Thymus (tissue), 11 donors: ENCODE measurements around the gene BROX. TPM values are rescaled to one million over a fixed set of nuclear protein-coding genes. Genes with fewer than 3 reads are reported as not detected.

Experiments
- DNase-seq, 9 donors: peaks; one replicate each; pipeline ENCODE4 v3.0.0-alpha.2; 2013; ENCODE audit warnings: low spot score in 9 of 9, low read depth in 6 of 9, missing footprints in 1 of 9
- H3K27ac ChIP-seq, 2 donors: one replicate each; pipeline ENCODE4 v1.5.1; 2013; ENCODE audit warnings: control low read depth in 1 of 2, low read depth in 1 of 2, low read length in 1 of 2, mild to moderate bottlenecking in 1 of 2, moderate library complexity in 1 of 2
- H3K27me3 ChIP-seq, 2 donors: one replicate each; pipeline ENCODE4 v1.5.1; 2013; ENCODE audit warnings: low read length in 1 of 2; ENCODE audit not compliant: control insufficient read depth in 2 of 2, insufficient read depth in 1 of 2
- H3K36me3 ChIP-seq, 2 donors: one replicate each; pipeline ENCODE4 v1.5.1; 2013; ENCODE audit warnings: low read length in 1 of 2, mild to moderate bottlenecking in 1 of 2, moderate library complexity in 1 of 2; ENCODE audit not compliant: control insufficient read depth in 2 of 2, insufficient read depth in 2 of 2
- H3K4me1 ChIP-seq, 2 donors: one replicate each; pipeline ENCODE4 v1.5.1; 2013; ENCODE audit warnings: low read length in 2 of 2; ENCODE audit not compliant: control insufficient read depth in 2 of 2, insufficient read depth in 2 of 2
- H3K4me3 ChIP-seq, 2 donors: one replicate each; pipeline ENCODE4 v1.5.1; 2013; ENCODE audit warnings: low read length in 2 of 2, control low read depth in 1 of 2, mild to moderate bottlenecking in 1 of 2
- H3K9me3 ChIP-seq, 2 donors: one replicate each; pipeline ENCODE4 v1.5.1; 2013; ENCODE audit warnings: low read length in 1 of 2, mild to moderate bottlenecking in 1 of 2; ENCODE audit not compliant: control insufficient read depth in 2 of 2, insufficient read depth in 1 of 2
- WGBS: extraction: QIAGEN DNeasy Blood & Tissue Kit; methylation state at CpG from one replicate; pipeline ENCODE4 v1.1.7; 2013; 5-methylcytosine and 5-hydroxymethylcytosine counted together
- polyA plus RNA-seq: library from polyadenylated mRNA; stranded (reverse); fragments of 200-250 nt; gene quantifications from one replicate; pipeline ENCODE4 v1.2.3, GENCODE V29; 2013
- total RNA-seq: library from RNA; stranded (reverse); fragments of 120-200 nt; gene quantifications from one replicate; pipeline ENCODE4 v1.2.4, GENCODE V29; 2013
- donor health status: healthy.

The BROX gene
- total and polyA plus RNA-seq, 2 donors = 27.5 to 35.8 TPM

GRCh38 chr1:222711319-222712252, 778 bp upstream of the BROX start:
- Histone ChIP-seq H3K27me3 (no peaks in the 10 kb centered on the region), H3K27ac (peak overlapping the region; percentile 79 to 88), H3K36me3 (peaks cover 0 to 8% of the 10 kb centered on the region in 2 donors), H3K9me3 (peaks cover 0 to 5% of the 10 kb centered on the region in 2 donors), H3K4me3 (peak overlapping the region; percentile 58 to 84), H3K4me1 (peaks cover 5 to 12% of the 10 kb centered on the region in 2 donors)
- under 1% methylated on average over 42 of the region's 42 CpGs for WGBS
- peak; percentile 25 to 68 (median 32) for DNase-seq

GRCh38 chr1:222713091-222713961, 962 bp downstream of the BROX start:
- Histone ChIP-seq H3K36me3 (peaks cover 0 to 21% of the 10 kb centered on the region in 2 donors), H3K4me3 (peak overlapping the region; percentile 58 to 84), H3K27me3 (no peaks in the 10 kb centered on the region), H3K9me3 (peaks cover 0 to 5% of the 10 kb centered on the region in 2 donors), H3K27ac (peak overlapping the region; percentile 98), H3K4me1 (peaks cover 5 to 12% of the 10 kb centered on the region in 2 donors)
- DNase-seq = peak; percentile 80 to 97 (median 93)
- WGBS = under 1% methylated on average over 39 of the region's 39 CpGs

GRCh38 chr1:222716393-222716792, 4.0 kb downstream of the BROX start:
- WGBS = 97% methylated on average over 2 of the region's 2 CpGs
- peaks cover 0 to 4% of the 10 kb centered on the region in 2 donors for H3K9me3 ChIP-seq
- H3K4me3 ChIP-seq = no peak overlapping the region
- no peak for DNase-seq
- peaks cover 3 to 29% of the 10 kb centered on the region in 2 donors for H3K36me3 ChIP-seq
- peaks cover 2 to 5% of the 10 kb centered on the region in 2 donors for H3K4me1 ChIP-seq
- no peak overlapping the region for H3K27ac ChIP-seq
- no peaks in the 10 kb centered on the region for H3K27me3 ChIP-seq

GRCh38 chr1:222728746-222729145, 16.4 kb downstream of the BROX start:
- DNase-seq = no peak
- Histone ChIP-seq H3K4me3 (no peak overlapping the region), H3K9me3 (no peaks in the 10 kb centered on the region), H3K4me1 (no peaks in the 10 kb centered on the region), H3K27ac (no peak overlapping the region), H3K36me3 (peaks cover 23 to 86% of the 10 kb centered on the region in 2 donors), H3K27me3 (no peaks in the 10 kb centered on the region)
- WGBS = 100% methylated on average over 1 of the region's 1 CpG

GRCh38 chr1:222730866-222731265, 18.5 kb downstream of the BROX start:
- 95% methylated on average over 1 of the region's 1 CpG for WGBS
- no peaks in the 10 kb centered on the region for H3K9me3 ChIP-seq
- DNase-seq = no peak
- H3K4me3 ChIP-seq = no peak overlapping the region
- peaks cover 21 to 79% of the 10 kb centered on the region in 2 donors for H3K36me3 ChIP-seq
- H3K27ac ChIP-seq = no peak overlapping the region
- no peaks in the 10 kb centered on the region for H3K4me1 ChIP-seq
- no peaks in the 10 kb centered on the region for H3K27me3 ChIP-seq

GRCh38 chr1:222732216-222733159, 20.1 kb downstream of the BROX start:
- no peak overlapping the region for H3K4me3 ChIP-seq
- WGBS = 91% methylated on average over 3 of the region's 3 CpGs
- no peaks in the 10 kb centered on the region for H3K27me3 ChIP-seq
- no peaks in the 10 kb centered on the region for H3K4me1 ChIP-seq
- no peaks in the 10 kb centered on the region for H3K9me3 ChIP-seq
- no peak overlapping the region for H3K27ac ChIP-seq
- peak in 2 of 9 donors; percentile 5 to 32 for DNase-seq
- peaks cover 22 to 69% of the 10 kb centered on the region in 2 donors for H3K36me3 ChIP-seq

GRCh38 chr1:222734740-222735139, 22.4 kb downstream of the BROX start:
- Histone ChIP-seq H3K27me3 (no peaks in the 10 kb centered on the region), H3K36me3 (peaks cover 22 to 47% of the 10 kb centered on the region in 2 donors), H3K27ac (no peak overlapping the region), H3K4me1 (no peaks in the 10 kb centered on the region), H3K4me3 (no peak overlapping the region), H3K9me3 (no peaks in the 10 kb centered on the region)
- 94% methylated on average over 1 of the region's 1 CpG for WGBS
- no peak for DNase-seq

- DNase-seq = no peak
- Histone ChIP-seq H3K4me1 (no peaks in the 10 kb centered on the region), H3K36me3 (peaks cover 11 to 30% of the 10 kb centered on the region in 2 donors), H3K4me3 (no peak overlapping the region), H3K9me3 (no peaks in the 10 kb centered on the region), H3K27me3 (no peaks in the 10 kb centered on the region), H3K27ac (no peak overlapping the region)
- 97% methylated on average over 5 of the region's 5 CpGs for WGBS
Observed at GRCh38 chr1:222736470-222736869, 24.1 kb downstream of the BROX start.
